GM18861 (cell line): Measurements from ENCODE around the gene INTS15.

ENCODE experiments used
- ATAC-seq: cut with Tn5 transposase; IDR thresholded peaks from one replicate; pipeline ENCODE4 v1.9.1; 2021; ENCODE audit not compliant: unreplicated experiment

INTS15 gene

DNA sequence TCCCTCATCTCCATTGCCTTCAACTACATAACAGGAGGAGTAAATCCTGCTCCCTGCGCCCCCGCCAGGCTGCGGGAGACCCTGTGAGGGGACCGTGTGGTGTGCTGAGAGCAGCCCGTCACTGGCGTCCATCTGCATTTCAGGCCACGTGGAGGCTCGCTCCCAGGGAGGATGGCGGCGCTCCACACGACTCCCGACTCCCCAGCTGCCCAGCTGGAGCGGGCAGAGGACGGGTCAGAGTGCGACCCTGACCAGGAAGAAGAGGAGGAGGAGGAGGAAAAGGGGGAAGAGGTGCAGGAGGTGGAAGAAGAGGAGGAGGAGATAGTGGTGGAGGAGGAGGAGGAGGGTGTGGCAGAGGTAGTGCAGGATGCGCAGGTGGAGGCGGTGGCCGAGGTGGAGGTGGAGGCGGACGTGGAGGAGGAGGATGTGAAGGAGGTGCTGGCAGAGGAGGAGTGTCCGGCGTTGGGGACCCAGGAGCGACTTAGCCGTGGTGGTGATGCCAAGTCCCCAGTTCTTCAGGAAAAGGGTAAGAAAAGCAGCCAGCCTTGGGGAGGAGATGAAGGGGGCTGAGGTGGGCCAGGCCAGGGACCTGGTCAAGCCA lies 52.5 kb downstream of the INTS15 start:
- ATAC-seq = no peak

DNA sequence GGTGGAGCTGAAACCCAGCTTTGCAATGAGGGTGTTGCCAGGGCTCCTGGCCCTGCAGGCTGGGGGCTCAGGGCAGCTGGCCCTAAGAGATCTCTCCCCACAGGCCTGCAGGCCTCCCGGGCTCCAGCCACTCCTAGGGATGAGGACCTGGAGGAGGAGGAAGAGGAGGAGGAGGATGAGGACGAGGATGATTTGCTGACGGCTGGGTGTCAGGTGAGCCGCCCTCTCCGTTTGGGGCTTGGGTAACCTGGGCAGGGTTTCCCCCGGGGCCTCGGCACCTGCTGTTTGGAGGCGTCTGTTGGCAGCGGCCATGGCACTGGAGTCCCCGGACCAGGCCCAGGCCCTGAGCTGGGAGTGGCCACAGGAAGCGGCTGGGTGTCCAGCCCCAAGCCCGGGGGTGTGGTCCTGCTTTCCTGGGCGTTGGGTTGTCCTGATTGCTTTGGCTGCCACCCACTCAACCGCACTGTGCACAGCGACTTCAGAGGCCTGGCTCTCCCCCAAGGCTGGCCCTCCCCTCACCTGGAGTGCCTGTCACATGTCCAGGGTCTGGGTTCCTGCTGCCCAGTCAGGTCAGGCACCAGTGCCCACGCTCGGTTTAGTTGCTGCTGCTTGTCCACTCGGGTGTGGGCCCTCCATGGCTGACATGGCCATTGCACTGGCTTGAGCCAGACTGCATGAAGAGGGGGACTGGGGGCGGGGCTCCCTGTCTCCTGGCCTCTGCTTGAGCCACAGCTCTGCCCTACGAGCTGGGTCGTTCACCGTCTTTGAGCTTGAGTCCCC lies 53.2 kb downstream of the INTS15 start:
- ATAC-seq = no peak

DNA sequence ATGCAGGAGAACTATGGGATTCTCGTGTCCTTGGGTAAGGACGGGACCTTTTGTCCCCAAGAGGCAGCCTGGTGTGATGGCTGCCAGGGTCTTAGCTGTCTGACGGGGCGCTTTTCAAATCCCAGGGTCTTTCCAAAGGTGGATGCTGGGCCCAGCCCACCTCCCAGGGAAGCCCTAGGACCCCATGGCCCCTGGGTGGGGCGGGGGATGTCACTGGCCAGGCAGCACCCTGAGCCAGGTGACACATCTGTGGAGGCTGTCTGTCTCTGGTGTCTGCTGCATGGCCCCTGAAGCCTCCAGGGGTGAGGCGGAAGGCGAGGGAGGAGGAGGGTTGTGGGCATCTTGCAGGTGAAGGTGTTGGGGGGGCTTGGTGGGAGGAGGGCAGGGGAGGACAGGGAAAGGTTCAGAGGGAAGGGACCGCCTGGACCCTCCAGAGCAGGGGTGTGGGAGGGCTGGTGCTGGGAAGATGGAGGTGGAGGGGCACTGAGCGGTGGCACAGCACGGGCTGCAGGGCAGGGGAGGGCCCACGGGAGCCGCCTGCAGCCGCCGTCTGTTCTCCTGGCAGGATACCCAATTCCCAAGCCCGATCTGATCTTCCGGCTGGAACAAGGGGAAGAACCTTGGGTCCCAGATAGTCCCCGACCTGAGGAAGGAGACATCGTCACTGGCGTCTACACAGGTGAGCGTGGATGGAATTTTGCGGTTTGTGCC lies 54.2 kb downstream of the INTS15 start:
- ATAC-seq = no peak

DNA sequence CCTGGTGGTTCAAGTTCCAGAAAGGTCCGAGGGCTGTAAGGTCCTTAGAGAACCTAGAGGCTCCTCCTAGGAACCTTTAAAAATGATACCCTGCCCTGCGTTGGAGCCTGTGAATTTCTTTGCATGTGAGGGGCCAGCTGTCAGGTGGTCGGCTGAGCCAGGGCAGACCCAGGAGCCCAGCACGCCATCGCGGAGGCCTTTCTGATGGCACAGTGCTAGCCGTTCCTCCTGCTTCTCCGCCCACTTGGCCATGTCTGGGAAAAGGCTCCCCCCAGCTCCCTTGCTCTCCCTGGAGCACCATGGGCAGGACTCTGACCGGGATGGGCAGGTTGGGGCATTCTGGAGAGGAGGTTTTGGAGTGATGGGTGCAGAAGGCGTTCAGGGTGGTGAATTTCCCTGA lies 54.9 kb downstream of the INTS15 start:
- no peak for ATAC-seq

DNA sequence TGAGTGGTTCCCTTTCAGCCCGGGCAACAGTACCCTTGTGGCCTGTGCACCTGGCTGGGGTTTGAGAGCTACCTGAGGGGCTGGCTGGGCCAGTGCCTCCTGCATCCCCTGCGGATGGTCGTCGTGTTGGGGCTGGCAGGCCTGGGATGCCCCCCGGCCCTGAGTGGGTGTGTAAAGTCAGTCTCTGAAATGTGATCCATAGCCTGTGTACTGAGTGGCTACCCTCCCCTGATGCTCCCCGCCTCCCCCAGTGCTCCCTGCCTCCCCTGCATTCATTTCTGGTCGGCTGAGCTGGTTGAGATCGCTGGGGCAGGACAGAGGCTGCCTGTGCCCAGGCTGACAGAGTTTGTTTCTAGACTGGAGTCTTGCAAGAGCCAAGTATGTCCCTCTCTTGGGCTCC lies 56.6 kb downstream of the INTS15 start:
- ATAC-seq = no peak

DNA sequence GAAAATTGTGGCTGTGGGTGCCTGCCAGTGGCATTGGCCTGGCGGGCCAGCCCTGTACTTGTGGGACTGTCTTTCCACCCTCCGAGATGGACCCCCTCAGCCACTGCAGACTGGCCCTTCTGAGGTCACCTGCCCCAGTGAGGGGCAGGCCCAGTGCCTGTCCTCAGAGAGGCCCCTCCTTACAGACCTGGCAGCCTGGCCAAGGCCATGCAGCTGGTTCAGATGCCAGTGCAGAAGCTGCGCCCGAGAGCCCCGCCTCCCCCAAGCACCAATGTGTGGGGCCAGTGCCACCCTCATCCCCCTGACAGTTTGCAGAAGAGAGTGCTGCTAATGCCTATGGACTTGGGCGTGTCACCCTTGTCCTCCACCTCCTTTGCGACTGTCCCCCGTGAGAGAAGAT lies 57.3 kb downstream of the INTS15 start:
- ATAC-seq = no peak

DNA sequence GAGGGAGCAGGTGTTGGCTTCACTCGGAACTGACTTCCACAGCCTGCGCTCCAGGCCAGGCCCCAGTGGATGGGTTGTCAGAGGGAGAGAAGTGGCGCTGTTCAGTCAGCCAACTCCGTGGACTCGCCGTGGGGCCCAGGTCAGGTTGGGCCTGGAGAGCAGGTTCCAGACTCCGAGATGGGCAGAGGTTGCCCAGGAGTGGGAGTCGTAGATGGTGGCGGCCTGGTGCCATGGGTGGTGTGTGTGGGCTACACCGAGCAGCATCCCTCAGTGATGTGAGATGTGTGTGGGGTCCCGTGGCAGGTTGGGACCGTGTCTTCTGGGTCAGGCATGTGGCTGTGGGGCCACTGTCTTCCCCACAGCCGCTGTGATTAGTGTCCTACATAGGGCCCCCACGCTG lies 57.7 kb downstream of the INTS15 start:
- ATAC-seq = no peak

DNA sequence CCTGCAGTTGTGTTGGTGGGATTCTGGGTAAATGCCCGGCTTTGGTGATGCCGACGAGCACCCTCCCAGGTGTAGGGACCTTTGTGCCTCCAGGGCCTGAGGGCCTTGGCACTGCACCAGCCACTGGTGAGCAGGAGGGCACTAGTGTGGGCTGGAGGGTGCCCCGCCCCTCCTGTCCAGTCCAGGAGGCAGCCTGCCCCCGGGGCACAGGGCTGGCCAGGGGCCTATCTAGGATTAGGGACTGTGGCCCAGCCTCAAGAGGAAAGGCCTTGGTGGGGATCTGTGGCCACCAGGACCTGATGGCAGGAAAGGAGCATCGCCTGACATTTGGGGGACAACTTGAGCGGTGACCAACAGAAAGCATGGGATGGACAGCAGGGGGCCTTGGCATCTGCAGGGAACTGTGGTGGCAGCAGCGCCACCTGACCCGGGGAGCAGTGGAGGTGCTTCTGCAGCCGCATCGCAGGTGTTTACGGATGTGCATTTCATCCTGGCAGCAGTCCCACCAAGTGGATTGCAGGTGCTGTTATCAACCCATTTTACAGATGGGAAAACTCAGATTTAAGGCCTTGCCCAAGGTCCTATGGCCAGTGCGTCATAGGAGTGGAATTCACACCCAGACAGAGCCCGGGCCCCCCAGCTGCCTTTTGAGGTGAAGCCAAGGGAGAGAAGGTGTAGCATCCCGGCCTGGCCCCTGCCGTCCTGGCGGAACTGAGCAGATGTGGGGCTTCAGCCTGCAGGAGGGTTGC lies 58.4 kb downstream of the INTS15 start:
- ATAC-seq = no peak

DNA sequence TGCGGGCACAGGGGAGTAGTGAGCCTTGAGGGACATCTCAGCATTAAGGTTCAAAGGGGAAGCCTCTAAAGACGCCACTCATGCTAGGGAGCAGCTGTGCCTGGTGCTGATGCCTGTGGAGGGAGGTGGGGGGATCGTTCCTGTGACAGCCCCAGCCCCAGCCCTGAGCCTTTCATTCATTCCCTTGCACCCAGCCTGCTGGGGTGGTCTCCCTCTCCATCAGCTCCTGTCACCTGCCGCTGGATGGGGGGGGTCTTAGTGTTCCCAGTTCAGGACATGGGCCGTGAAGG lies 58.9 kb downstream of the INTS15 start:
- ATAC-seq = no peak

DNA sequence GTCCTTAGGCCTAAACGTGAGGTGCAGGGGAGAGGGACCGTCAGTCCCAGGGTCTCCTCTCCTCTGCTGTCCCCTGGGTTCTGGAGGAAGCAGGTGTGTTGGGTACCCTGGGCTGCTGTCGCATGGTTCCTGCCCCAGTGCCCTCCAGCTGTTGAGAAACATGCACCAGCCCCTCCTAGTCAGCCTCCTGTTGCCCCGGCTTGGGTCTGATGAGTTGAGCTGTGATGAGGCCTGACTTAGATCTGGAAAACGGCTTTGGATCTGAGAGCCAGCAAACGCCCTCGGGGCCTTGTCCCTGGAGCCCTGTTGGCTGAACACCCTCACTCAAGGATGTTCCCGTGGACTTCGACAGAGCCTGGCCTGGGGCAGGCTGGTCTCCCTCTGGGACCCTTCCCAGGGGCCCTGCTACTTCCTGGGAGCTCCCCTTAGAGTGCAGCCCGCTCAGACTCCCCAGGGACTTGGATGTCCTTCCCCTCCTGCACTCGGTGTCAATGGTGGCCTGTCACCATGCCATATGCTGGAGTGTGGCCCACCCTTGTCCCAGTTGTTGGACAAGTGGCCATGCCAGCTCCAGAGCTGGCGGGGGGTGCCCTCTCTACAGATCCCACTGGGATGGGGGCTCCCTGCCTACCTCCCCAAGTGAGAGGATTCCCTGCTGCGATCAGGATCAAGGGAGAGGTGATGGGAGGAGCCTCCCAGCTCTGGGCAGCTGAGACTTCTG lies 59.6 kb downstream of the INTS15 start:
- no peak for ATAC-seq

DNA sequence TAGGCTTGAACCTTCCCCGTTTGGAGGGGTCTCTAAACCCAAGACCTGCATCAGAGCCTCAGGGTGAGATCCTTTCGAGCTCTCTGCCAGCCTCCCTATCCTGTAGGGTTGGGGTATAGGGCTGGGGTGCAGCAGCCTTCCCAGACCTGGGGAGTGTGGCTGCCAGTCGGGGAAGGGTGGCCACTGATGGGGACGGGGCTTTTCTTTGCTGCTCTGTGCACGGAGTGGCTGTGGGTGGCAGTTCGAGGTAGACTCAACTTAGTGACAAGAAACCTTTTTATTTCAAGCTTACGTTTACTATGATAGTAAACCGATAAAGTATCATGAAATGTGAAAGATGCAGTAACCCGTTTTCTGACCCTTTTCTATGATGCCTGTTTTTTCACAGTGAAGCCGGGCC lies 60.3 kb downstream of the INTS15 start:
- ATAC-seq = no peak

DNA sequence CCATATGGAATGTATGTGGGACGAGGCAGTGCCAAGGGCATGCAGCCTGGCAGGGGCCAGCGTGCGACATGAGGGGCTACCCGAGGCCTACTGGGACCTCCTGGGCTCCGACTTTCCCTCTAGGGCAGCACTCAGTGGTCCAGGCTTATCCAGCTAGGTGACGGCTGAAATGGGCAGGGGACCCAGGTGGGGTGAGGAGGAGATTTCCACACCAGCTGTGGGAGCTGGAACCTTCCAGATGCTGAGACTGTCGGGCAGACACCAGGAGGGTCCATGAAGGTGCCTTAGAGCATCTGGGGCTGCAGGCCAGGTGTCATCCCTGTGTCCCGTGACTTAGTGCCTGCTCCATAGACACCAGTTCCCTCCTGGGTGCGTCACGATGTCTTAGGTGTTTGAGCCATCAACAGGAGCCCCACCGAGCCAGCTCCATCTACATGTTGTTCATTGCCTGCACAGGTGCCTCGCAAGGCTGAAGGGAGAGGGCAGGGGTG lies 60.7 kb downstream of the INTS15 start:
- no peak for ATAC-seq

DNA sequence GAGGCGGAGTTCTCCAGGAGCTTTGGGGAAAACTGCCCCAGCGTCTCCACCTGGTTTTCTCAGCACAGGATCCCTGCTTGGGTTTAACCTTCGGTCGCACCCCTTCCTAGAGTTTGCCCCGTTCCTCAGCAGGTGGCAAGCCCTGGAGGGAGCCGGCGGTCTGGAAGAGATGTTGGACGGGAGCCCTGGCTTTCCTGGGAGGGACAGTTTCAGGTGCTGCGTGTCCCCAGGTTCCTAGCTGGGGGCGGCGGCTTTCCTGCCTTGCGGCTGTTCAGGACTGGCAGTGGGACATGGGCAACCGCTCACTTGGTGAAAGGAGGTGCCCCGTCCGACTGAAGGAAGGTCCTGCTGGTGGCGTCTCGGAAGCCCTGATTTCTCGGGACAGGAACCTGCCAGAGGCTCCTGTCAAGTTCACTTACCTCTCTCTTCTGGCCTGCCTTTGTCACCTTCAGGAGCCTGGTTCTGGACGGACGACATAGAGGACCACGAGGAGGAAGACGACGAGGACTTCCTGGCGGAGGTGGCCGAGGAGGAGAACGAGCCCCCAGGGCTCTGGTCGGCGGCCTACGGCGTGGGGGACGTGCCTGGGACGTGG lies 62.1 kb downstream of the INTS15 start:
- no peak for ATAC-seq

DNA sequence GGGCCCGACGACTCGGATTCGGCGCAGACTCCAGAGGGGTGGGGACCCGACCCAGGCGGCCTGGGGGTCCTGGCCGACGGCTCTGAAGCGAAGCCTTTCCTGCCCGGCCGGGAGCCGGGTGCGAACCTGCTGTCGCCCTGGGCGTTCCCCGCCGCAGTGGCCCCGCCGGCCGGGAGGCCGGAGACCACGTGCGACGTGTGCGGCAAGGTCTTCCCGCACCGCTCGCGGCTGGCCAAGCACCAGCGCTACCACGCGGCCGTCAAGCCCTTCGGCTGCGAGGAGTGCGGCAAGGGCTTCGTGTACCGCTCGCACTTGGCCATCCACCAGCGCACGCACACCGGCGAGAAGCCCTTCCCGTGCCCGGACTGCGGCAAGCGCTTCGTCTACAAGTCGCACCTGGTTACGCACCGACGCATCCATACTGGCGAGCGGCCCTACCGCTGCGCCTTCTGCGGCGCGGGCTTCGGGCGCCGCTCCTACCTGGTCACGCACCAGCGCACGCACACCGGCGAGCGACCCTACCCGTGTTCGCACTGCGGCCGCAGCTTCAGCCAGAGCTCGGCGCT lies 62.7 kb downstream of the INTS15 start:
- ATAC-seq = no peak

DNA sequence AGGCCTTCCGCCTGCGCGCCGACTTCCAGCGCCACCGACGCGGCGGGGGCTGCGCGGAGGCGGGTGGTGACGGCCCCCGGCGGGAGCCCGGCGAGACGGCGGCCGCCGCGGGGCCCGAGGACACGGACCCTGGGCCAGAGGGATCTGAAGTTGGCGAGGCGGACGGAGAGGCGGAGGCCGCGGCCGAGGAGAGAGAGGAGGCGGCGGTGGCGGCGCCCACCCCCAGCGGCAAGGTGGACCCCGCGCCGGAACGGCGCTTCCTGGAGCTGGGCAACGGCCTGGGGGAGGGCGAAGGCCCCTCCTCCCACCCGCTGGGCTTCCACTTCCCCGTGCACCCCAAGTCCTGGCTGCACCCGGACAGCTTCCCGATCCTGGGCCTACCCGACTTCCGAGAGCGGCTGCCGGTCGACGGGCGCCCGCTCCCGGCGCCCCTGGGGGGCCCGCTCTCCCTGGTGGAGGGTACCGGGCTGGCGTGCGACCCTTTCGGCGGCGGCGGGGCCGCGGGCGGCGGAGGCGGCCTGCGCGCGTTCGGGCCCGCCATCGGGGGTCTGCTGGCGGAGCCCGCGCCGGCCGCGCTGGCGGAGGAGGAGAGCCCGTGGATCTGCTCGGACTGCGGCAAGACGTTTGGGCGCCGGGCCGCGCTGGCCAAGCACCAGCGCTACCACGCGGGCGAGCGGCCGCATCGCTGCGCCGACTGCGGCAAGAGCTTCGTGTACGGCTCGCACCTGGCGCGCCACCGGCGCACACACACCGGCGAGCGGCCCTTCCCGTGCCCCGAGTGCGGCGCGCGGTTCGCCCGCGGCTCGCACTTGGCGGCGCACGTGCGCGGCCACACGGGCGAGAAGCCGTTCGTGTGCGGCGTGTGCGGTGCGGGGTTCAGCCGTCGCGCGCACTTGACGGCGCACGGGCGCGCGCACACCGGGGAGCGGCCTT lies 63.5 kb downstream of the INTS15 start:
- ATAC-seq = no peak

DNA sequence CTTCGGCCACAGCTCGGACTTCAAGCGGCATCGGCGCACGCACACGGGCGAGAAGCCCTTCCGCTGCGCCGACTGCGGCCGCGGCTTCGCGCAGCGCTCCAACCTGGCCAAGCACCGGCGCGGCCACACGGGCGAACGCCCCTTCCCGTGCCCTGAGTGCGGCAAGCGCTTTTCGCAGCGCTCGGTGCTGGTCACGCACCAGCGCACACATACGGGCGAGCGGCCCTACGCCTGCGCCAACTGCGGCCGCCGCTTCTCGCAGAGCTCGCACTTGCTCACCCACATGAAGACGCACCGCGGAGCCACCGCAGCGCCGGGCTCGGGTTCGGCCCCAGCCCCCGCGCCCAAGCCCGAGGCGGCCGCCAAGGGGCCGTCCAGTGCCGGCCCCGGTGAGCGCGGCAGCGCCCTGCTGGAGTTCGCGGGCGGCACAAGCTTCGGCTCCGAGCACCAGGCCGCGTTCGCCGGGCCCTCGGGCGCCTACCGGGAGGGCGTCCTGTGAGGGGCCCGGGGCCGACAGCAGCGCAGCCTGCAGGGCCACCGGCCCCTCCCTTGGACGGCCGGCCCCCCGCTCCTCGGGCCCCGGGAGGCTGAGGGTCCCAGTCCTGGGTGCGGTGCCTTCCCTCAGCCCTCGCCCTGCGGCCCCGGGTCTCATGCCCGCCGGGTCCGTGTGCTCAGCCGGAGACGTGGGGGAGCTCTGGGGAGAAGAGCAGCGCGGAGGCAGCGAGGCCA lies 64.5 kb downstream of the INTS15 start:
- ATAC-seq = no peak

DNA sequence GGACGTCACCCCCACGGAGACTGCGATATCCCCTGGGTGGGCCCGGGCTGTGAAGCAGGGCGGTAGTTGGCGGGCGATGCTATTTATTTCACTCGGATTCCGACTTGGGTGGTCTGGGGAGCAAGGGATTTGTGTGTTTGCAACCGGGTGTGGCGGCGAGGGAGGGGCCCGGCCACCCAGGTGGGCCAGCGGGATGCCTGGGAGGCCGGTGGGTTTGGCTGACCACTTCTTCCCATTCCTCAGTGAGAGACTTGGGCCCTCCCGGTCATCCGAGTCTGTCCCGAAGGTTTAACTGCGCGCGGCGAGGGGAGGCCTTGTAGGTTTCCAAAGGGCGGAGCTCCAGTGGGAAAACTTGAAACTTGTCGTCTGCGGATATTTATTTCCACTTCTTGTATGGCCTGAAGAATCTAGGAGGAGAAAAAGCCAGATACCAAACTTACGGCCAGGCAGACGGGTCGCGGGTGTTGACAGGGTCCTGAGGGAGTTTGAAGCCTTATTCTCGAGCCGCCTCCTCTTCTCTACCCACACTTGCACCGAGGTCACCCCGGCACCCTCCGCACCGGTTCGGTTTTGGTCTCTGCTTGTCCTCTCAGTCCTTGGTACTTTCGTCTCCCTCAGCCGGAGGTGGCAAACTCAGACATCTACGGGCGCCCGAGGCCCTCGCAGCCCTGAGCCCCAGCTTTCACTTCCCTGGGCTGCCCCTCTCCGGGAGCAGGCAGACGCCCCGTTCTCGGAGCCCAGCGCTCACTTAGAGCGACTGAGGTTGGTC lies 65.2 kb downstream of the INTS15 start:
- no peak for ATAC-seq
